Esophagus (tissue), 2 donors: ENCODE measurements around the gene RDX. TPM values are rescaled to one million over a fixed set of nuclear protein-coding genes. Genes with fewer than 3 reads are reported as not detected.
"Not testable (repeated sequence)": the region's sequence is repeated elsewhere in the genome, so short reads cannot be mapped to it uniquely, and the experiment has no call there.

Experiments used
- H3K27ac ChIP-seq, 2 donors: one replicate each; pipeline ENCODE4 v1.5.1; 2013; ENCODE audit warnings: low read depth in 2 of 2, mild to moderate bottlenecking in 2 of 2, inconsistent platforms in 1 of 2, low read length in 1 of 2, moderate library complexity in 1 of 2
- H3K27me3 ChIP-seq, 2 donors: one replicate each; pipeline ENCODE4 v1.6.1; 2013; ENCODE audit warnings: low read length in 2 of 2, control low read depth in 1 of 2, mild to moderate bottlenecking in 1 of 2; ENCODE audit not compliant: insufficient read depth in 2 of 2, control insufficient read depth in 1 of 2
- H3K36me3 ChIP-seq, 2 donors: one replicate each; pipeline ENCODE4 v1.6.1; 2013; ENCODE audit warnings: low read length in 1 of 2; ENCODE audit not compliant: control insufficient read depth in 2 of 2, insufficient read depth in 2 of 2
- H3K4me1 ChIP-seq, 2 donors: one replicate each; pipeline ENCODE4 v1.6.1; 2013; ENCODE audit warnings: low read length in 1 of 2; ENCODE audit not compliant: control insufficient read depth in 2 of 2, insufficient read depth in 2 of 2
- H3K4me3 ChIP-seq, 2 donors: one replicate each; pipeline ENCODE4 v1.5.1; 2013; ENCODE audit warnings: low read length in 2 of 2, mild to moderate bottlenecking in 2 of 2, low read depth in 1 of 2, moderate library complexity in 1 of 2
- H3K9me3 ChIP-seq, 2 donors: one replicate each; pipeline ENCODE4 v1.6.1; 2013; ENCODE audit warnings: mild to moderate bottlenecking in 2 of 2, low read depth in 1 of 2, low read length in 1 of 2, moderate library complexity in 1 of 2; ENCODE audit not compliant: control insufficient read depth in 2 of 2, insufficient read depth in 1 of 2
- WGBS, 2 donors: extraction: QIAGEN DNeasy Blood & Tissue Kit; methylation state at CpG; one replicate each; pipeline ENCODE4 v1.1.7; 2013; 5-methylcytosine and 5-hydroxymethylcytosine counted together
- polyA plus RNA-seq, 2 donors: library from polyadenylated mRNA; stranded (reverse); fragments of 200-250 nt; gene quantifications; one replicate each; pipeline ENCODE4 v1.2.3, GENCODE V29; 2013
- donor health status: healthy with polysubstance abuse.
- donor health status: Bipolar disorder and iron deficiency.

RDX gene
- polyA plus RNA-seq, 2 donors, result 14.4 to 15.9 TPM

DNA sequence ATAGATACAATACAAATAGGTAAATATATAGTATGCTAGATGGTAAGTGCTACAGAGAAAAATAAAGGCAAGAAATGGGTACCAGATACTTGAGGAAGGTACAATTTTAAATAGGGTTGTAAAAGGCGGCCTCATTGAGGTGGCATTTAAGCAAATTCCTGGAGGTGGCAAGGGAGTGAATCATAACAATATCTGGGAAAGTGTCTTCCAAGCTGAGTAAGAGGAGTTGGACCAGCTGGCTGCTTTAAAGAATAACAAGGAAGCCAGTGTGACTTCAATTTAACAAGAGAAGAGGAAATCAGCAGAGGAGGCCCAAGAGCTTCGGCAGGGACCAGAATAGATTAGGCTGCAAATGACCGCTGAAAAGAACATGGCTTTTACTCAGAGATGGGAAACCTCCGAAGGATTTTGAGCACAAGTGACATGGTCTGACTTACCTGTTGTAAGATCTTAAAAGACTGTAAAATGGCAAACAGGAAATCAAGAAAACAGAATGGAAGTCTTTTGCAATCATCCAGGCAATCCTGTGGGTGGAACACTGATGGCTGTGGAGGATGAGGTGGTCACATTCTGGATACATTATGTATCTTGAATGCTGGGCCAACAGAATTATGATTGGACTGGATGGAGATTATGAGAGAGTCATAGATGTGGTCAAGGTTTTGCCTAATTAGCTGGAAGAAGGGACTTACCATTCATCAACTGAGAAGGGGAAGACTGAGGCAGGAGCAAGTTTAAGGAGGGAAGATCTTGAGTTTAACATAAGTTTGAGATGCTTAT is 77.2 kb downstream of the RDX start:
- Histone ChIP-seq H3K9me3 (no peaks in the 10 kb centered on the region), H3K27me3 (no peaks in the 10 kb centered on the region), H3K27ac (no peak overlapping the region), H3K4me1 (no peaks in the 10 kb centered on the region), H3K4me3 (no peak overlapping the region), H3K36me3 (no peaks in the 10 kb centered on the region)
- 94 to 97% methylated on average over 4 of the region's 4 CpGs for WGBS, 2 donors

- no peaks in the 10 kb centered on the region for H3K36me3 ChIP-seq
- 57 to 68% methylated on average over 3 of the region's 3 CpGs for WGBS, 2 donors
- no peak overlapping the region for H3K27ac ChIP-seq
- no peak overlapping the region for H3K4me3 ChIP-seq
- H3K4me1 ChIP-seq, result no peaks in the 10 kb centered on the region
- H3K27me3 ChIP-seq, result no peaks in the 10 kb centered on the region
- no peaks in the 10 kb centered on the region for H3K9me3 ChIP-seq
Observed at GRCh38 chr11:110217936-110218335, 78.5 kb downstream of the RDX start.

- 80 to 82% methylated on average over 12 of the region's 12 CpGs for WGBS, 2 donors
- H3K27ac ChIP-seq, result no peak overlapping the region
- H3K27me3 ChIP-seq, result no peaks in the 10 kb centered on the region
- H3K9me3 ChIP-seq, result no peaks in the 10 kb centered on the region
- no peak overlapping the region for H3K4me3 ChIP-seq
- H3K36me3 ChIP-seq, result no peaks in the 10 kb centered on the region
- H3K4me1 ChIP-seq, result no peaks in the 10 kb centered on the region
Observed at GRCh38 chr11:110217223-110217877, 79.1 kb downstream of the RDX start.

GRCh38 chr11:110209313-110209694 is 87.1 kb downstream of the RDX start:
- not testable (repeated sequence) for H3K4me3 ChIP-seq, H3K27me3 ChIP-seq, H3K27ac ChIP-seq, H3K4me1 ChIP-seq, H3K9me3 ChIP-seq, H3K36me3 ChIP-seq
- 7 to 12% methylated on average over 2 to 8 of the region's 14 CpGs for WGBS, 2 donors

GRCh38 chr11:110208678-110209312 is 87.6 kb downstream of the RDX start:
- not testable (repeated sequence) for H3K27ac ChIP-seq, H3K36me3 ChIP-seq, H3K9me3 ChIP-seq, H3K4me3 ChIP-seq, H3K4me1 ChIP-seq, H3K27me3 ChIP-seq
- 45 to 55% methylated on average over 20 to 29 of the region's 29 CpGs for WGBS, 2 donors

GRCh38 chr11:110207123-110207522 is 89.3 kb downstream of the RDX start:
- Histone ChIP-seq H3K27ac (no peak overlapping the region), H3K36me3 (no peaks in the 10 kb centered on the region), H3K9me3 (no peaks in the 10 kb centered on the region), H3K4me3 (no peak overlapping the region), H3K27me3 (no peaks in the 10 kb centered on the region), H3K4me1 (no peaks in the 10 kb centered on the region)
- 92 to 95% methylated on average over 6 of the region's 6 CpGs for WGBS, 2 donors

DNA sequence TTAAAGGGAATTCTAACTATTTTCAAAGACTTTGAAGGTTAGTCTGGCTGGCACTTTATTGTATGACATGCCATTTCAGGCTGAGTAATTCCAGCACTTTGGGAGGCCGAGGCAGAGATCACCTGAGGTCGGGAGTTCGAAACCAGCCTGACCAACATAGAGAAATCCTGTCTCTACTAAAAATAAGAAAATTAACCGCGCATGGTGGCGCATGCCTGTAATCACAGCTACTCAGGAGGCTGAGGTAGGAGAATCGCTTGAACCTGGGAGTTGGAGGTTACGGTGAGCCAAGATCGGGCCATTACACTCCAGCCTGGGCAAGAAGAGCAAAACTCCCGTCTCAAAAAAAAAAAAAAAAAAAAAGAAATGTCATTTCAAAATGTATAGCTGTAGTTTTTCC is 95.6 kb downstream of the RDX start:
- Histone ChIP-seq H3K9me3 (no peaks in the 10 kb centered on the region), H3K27me3 (no peaks in the 10 kb centered on the region), H3K36me3 (no peaks in the 10 kb centered on the region), H3K4me1 (no peaks in the 10 kb centered on the region), H3K4me3 (no peak overlapping the region), H3K27ac (no peak overlapping the region)
- WGBS, 2 donors, result 89 to 93% methylated on average over 10 of the region's 10 CpGs

- Histone ChIP-seq H3K4me3 (no peak overlapping the region), H3K9me3 (no peaks in the 10 kb centered on the region), H3K27ac (no peak overlapping the region), H3K27me3 (no peaks in the 10 kb centered on the region), H3K4me1 (no peaks in the 10 kb centered on the region), H3K36me3 (no peaks in the 10 kb centered on the region)
- 67 to 68% methylated on average over 6 of the region's 6 CpGs for WGBS, 2 donors
Observed at GRCh38 chr11:110200241-110200640, 96.2 kb downstream of the RDX start.

DNA sequence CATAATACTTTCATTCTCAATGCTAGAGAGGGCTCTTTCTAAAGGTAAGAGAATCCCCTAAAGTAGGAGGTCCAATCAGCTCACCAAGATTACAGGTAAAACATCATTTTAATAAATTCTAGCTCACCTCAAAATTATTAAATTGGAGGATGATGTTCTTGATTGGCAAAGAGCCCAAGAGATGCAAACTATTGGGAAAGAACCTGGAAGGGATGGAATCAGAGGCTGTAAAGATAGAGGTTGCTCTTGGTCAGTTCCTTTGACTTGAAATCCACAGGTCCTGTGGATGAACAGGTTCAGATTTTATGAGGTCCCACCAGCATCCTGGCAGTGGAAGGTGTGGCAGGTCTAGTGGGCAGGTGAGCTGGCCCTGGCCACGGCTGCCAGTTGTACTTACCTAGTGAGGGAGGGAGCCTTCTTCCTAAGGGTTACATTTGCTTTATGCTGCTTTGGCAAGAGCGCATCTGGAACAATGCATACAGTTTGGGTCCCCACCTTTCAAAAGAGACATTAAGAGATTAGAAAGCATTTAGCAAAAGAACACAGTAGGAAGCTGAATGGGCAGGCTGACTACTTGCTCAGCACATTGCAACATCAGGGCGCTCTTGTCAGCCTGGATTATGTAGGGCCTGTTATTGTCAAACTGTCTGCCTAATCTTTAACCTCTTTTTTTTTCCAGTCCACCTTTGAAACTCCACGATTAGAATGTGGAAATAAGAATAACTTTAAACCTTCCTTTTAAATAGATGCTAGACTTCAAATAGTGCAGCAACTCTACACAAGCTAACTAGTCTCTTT is 97.0 kb downstream of the RDX start:
- H3K27me3 ChIP-seq, result no peaks in the 10 kb centered on the region
- H3K9me3 ChIP-seq, result no peaks in the 10 kb centered on the region
- 47 to 55% methylated on average over 4 of the region's 4 CpGs for WGBS, 2 donors
- no peak overlapping the region for H3K27ac ChIP-seq
- H3K4me1 ChIP-seq, result no peaks in the 10 kb centered on the region
- no peaks in the 10 kb centered on the region for H3K36me3 ChIP-seq
- H3K4me3 ChIP-seq, result no peak overlapping the region
